Breast epithelium (tissue), 3 donors: Measurements from ENCODE around the gene NECTIN4.

ENCODE experiments used
- CTCF ChIP-seq, 3 donors: fragments of 450-650 bp; IDR thresholded peaks; one replicate each; pipeline ENCODE4 v1.5.1; 2016 to 2017; ENCODE audit warnings: antibody characterized with exemption in 3 of 3, mild to moderate bottlenecking in 3 of 3, moderate library complexity in 3 of 3
- POLR2A ChIP-seq: fragments of 450-650 bp; IDR thresholded peaks from one replicate; pipeline ENCODE4 v1.6.1; 2016; ENCODE audit warnings: antibody characterized with exemption, mild to moderate bottlenecking, moderate library complexity
- POLR2AphosphoS5 ChIP-seq, 3 donors: sonication (generic); formaldehyde crosslinking; IDR thresholded peaks; one replicate each; pipeline ENCODE4 v1.6.1; 2017; ENCODE audit warnings: antibody characterized with exemption in 3 of 3

- TF ChIP-seq CTCF (IDR thresholded peaks at IDR 0.05): no peak
- no peak for TF ChIP-seq POLR2A
- no peak for TF ChIP-seq POLR2AphosphoS5 (IDR thresholded peaks at IDR 0.05)
Measured at GRCh38 chr1:161128591-161129420, 39.4 kb upstream of the NECTIN4 start.
